A549 (cell line): ENCODE measurements around the gene XYLT1. TPM values are rescaled to one million over a fixed set of nuclear protein-coding genes. Genes with fewer than 3 reads are reported as not detected.

ENCODE experiments used
- ATAC-seq, 2 experiments: fragments of 200-7000 bp in 1 of 2; fragments of >200 bp in 1 of 2; cut with Nextera tagmentation in 1 of 2; cut with Tn5 transposase in 1 of 2; 3 replicates each; pipeline versions ENCODE4 v1.8.0 to v1.9.1; 2018 to 2020; ENCODE audit warnings: mild to moderate bottlenecking in 1 of 2, moderate library complexity in 1 of 2
- CTCF ChIA-PET: fragments of 300-600 bp; sonication (Branson Sonifier 250); formaldehyde crosslinking; extraction: SDS; loops from one replicate; lab custom pipeline; 2021; ENCODE audit warnings: antibody characterized with exemption, inconsistent platforms; lab: Yijun Ruan, JAX
- POLR2A ChIA-PET: fragments of 350-600 bp; formaldehyde crosslinking; extraction: SDS; loops from one replicate; lab custom pipeline; 2021; ENCODE audit warnings: antibody characterized with exemption, inconsistent platforms; lab: Yijun Ruan, JAX
- DNase-seq, 2 experiments: peaks; one replicate each; pipeline versions ENCODE4 v3.0.0 to v3.0.0-alpha.2; 2011 to 2016; ENCODE audit warnings: low read depth in 1 of 2, low spot score in 1 of 2
- FAIRE-seq: peaks from 2 replicates; lab custom pipeline; 2011; peaks lifted over from hg19 to GRCh38; lab: Jason Lieb, UNC
- H3K27ac ChIP-seq, 2 experiments: fragments of >200 bp; sonication (Bioruptor Twin); formaldehyde crosslinking; 3 replicates each; pipeline ENCODE4 v1.5.1; 2016 to 2017
- H3K4me1 ChIP-seq: fragments of >200 bp; sonication (Bioruptor Twin); formaldehyde crosslinking; 3 replicates; pipeline ENCODE4 v1.6.1; 2016
- H3K4me2 ChIP-seq: fragments of >200 bp; sonication (Bioruptor Twin); formaldehyde crosslinking; 3 replicates; pipeline ENCODE4 v1.6.1; 2016
- H3K4me3 ChIP-seq: fragments of >200 bp; sonication (Bioruptor Twin); formaldehyde crosslinking; 3 replicates; pipeline ENCODE4 v1.5.1; 2016
- H3K9me3 ChIP-seq: fragments of >200 bp; sonication (Bioruptor Twin); formaldehyde crosslinking; 3 replicates; pipeline ENCODE4 v1.6.1; 2016
- ATOH8 ChIP-seq: fragments of 250-450 bp; sonication (Bioruptor Pico); IDR thresholded peaks from 2 replicates; pipeline ENCODE4 v1.5.0; 2020; ENCODE audit warnings: low read depth, mild to moderate bottlenecking, moderate library complexity
- CBX2 ChIP-seq: fragments of 200-600 bp; sonication (generic); IDR thresholded peaks from 2 replicates; pipeline ENCODE4 v1.6.1; 2016; ENCODE audit warnings: low read depth, mild to moderate bottlenecking, borderline replicate concordance
- CBX8 ChIP-seq: fragments of 200-600 bp; sonication (generic); IDR thresholded peaks from 2 replicates; pipeline ENCODE4 v1.6.1; 2016
- CHD4 ChIP-seq: fragments of 200-600 bp; sonication (generic); IDR thresholded peaks from 2 replicates; pipeline ENCODE4 v1.6.1; 2016; ENCODE audit warnings: antibody characterized with exemption, mild to moderate bottlenecking, borderline replicate concordance
- FOXS1 ChIP-seq: fragments of 250-450 bp; sonication (Bioruptor Pico); IDR thresholded peaks from 2 replicates; pipeline ENCODE4 v1.5.0; 2020; ENCODE audit warnings: mild to moderate bottlenecking, moderate library complexity
- HDAC2 ChIP-seq: fragments of 200-600 bp; sonication (generic); IDR thresholded peaks from 2 replicates; pipeline ENCODE4 v1.6.1; 2016
- HMGXB4 ChIP-seq: fragments of 250-450 bp; sonication (Bioruptor Pico); IDR thresholded peaks from 2 replicates; pipeline ENCODE4 v1.5.0; 2021; ENCODE audit warnings: mild to moderate bottlenecking, moderate library complexity, borderline replicate concordance
- HOXB13 ChIP-seq: fragments of 250-450 bp; sonication (Bioruptor Pico); IDR thresholded peaks from 2 replicates; pipeline ENCODE4 v1.5.0; 2020; ENCODE audit warnings: low read depth, mild to moderate bottlenecking, moderate library complexity
- HOXB5 ChIP-seq: fragments of 250-450 bp; sonication (Bioruptor Pico); IDR thresholded peaks from 2 replicates; pipeline ENCODE4 v1.5.0; 2020; ENCODE audit warnings: mild to moderate bottlenecking, moderate library complexity
- KDM1A ChIP-seq: fragments of 200-600 bp; sonication (generic); IDR thresholded peaks from 2 replicates; pipeline ENCODE4 v1.6.1; 2016; ENCODE audit warnings: low read depth, mild to moderate bottlenecking
- MAFK ChIP-seq: fragments of 450-650 bp; IDR thresholded peaks from 2 replicates; pipeline ENCODE4 v1.6.1; 2014; ENCODE audit not compliant: partially characterized antibody
- MAZ ChIP-seq: fragments of 150-350 bp; IDR thresholded peaks from 2 replicates; pipeline ENCODE4 v1.6.1; 2014; ENCODE audit warnings: antibody characterized with exemption, low read depth, low read length, borderline replicate concordance
- PBX3 ChIP-seq: IDR thresholded peaks from 2 replicates; pipeline ENCODE4 v1.6.1; 2012
- RNF2 ChIP-seq: fragments of 200-600 bp; sonication (generic); IDR thresholded peaks from 2 replicates; pipeline ENCODE4 v1.6.1; 2016; ENCODE audit warnings: low read depth, mild to moderate bottlenecking, antibody characterized with exemption, moderate library complexity, borderline replicate concordance
- SMC3 ChIP-seq: fragments of >200 bp; sonication (Bioruptor Twin); formaldehyde crosslinking; IDR thresholded peaks from 3 replicates; pipeline ENCODE4 v1.6.1; 2018; ENCODE audit warnings: inconsistent platforms
- TFCP2L1 ChIP-seq: fragments of 250-450 bp; sonication (Bioruptor Pico); IDR thresholded peaks from 2 replicates; pipeline ENCODE4 v1.5.0; 2021; ENCODE audit warnings: mild to moderate bottlenecking
- TP53 ChIP-seq: fragments of 250-450 bp; sonication (Bioruptor Pico); IDR thresholded peaks from 2 replicates; pipeline ENCODE4 v1.5.0; 2021; ENCODE audit warnings: mild to moderate bottlenecking, moderate library complexity
- ZC3H11A ChIP-seq: fragments of 450-650 bp; IDR thresholded peaks from 2 replicates; pipeline ENCODE4 v1.6.1; 2014; ENCODE audit warnings: antibody characterized with exemption, mild to moderate bottlenecking
- ZFP36 ChIP-seq: fragments of 450-650 bp; IDR thresholded peaks from 2 replicates; pipeline ENCODE4 v1.6.1; 2014; ENCODE audit warnings: borderline replicate concordance; ENCODE audit not compliant: partially characterized antibody
- WGBS: methylation state at CpG from one replicate; pipeline ENCODE4 v1.1.6; 2017; ENCODE audit errors: missing lambda C conversion rate; 5-methylcytosine and 5-hydroxymethylcytosine counted together
- polyA plus RNA-seq, 4 experiments: library from polyadenylated mRNA; depleted of rRNA in 3 of 4; stranded (reverse); fragments of >200 nt; fragmentation: RNase III in 1 of 4; extraction: RNeasy Plus Mini Kit Qiagen cat#74134 plus additional on column Dnase treatment in 1 of 4; gene quantifications; 2 replicates in 3 of 4; 3 replicates in 1 of 4; pipeline ENCODE4 v1.2.3, GENCODE V29; 2011 to 2017

XYLT1 gene
- polyA plus RNA-seq, 2 of the 4 experiments (the other 2 are of a cell fraction): 0.78 to 0.88 TPM

- DNase-seq (no peak), ATAC-seq (peak in 1 of 2 experiments; percentile 47; a peak in 1 of 6 replicates)
- no peak overlapping the region for H3K4me3 ChIP-seq
- TF ChIP-seq CHD4: no peak
- TF ChIP-seq, all 56 proteins: peak for 0
- no peak for FAIRE-seq
- Histone ChIP-seq H3K4me2 (no peak overlapping the region), H3K27ac (peak overlapping the region in 1 of 2 experiments; percentile 55; a peak in 1 of 6 replicates), H3K4me1 (0 out of 3 replicates have a peak, but pooled peaks cover 2% of the 10 kb centered on the region), H3K9me3 (no peaks in the 10 kb centered on the region)
- WGBS: 44% methylated on average over 17 of the region's 24 CpGs
- ChIA-PET CTCF (no interaction called here), POLR2A (no interaction called here)
Observed at GRCh38 chr16:17404941-17405689, 65.6 kb downstream of the XYLT1 start.

GRCh38 chr16:17403859-17404545 is 66.8 kb downstream of the XYLT1 start:
- ChIA-PET POLR2A (no interaction called here), CTCF (no interaction called here)
- Histone ChIP-seq H3K4me2 (no peak overlapping the region), H3K9me3 (no peaks in the 10 kb centered on the region), H3K4me3 (no peak overlapping the region), H3K4me1 (0 out of 3 replicates have a peak, but pooled peaks cover 2% of the 10 kb centered on the region), H3K27ac (no peak overlapping the region)
- ATAC-seq (no peak), DNase-seq (no peak), FAIRE-seq (no peak)
- TF ChIP-seq RNF2 (no peak), MAFK (no peak), MAZ (no peak), CBX2 (no peak), TP53 (CRISPR knock-in tag) (no peak), ZFP36 (no peak), HOXB5 (CRISPR knock-in tag) (no peak), TFCP2L1 (no peak), PBX3 (no peak), HOXB13 (no peak), HMGXB4 (no peak), ATOH8 (CRISPR knock-in tag) (no peak), CHD4 (no peak), HDAC2 (no peak), KDM1A (no peak), SMC3 (no peak), FOXS1 (CRISPR knock-in tag) (no peak), ZC3H11A (no peak), CBX8 (no peak)
- WGBS: 22% methylated on average over 9 of the region's 9 CpGs
